H1 (cell line): ENCODE results near the gene VCP. TPM values are rescaled to one million over a fixed set of nuclear protein-coding genes. Genes with fewer than 3 reads are reported as not detected.

Experiments used
- CTCF ChIA-PET: fragments of 300-600 bp; sonication (Branson Sonifier 250); formaldehyde crosslinking; loops from one replicate; lab custom pipeline; 2021; ENCODE audit not compliant: partially characterized antibody; lab: Charles Lee
- POLR2A ChIA-PET: fragments of 300-600 bp; sonication (Branson Sonifier 250); formaldehyde crosslinking; loops from one replicate; lab custom pipeline; 2021; ENCODE audit warnings: inconsistent platforms; ENCODE audit not compliant: partially characterized antibody; lab: Charles Lee
- DNase-seq, 2 experiments: peaks; one replicate each; pipeline versions ENCODE4 v3.0.0 to v3.0.0-alpha.2; 2010 to 2022; ENCODE audit warnings: low spot score in 2 of 2, low read depth in 1 of 2, mixed read lengths in 1 of 2
- FAIRE-seq: peaks from 2 replicates; lab custom pipeline; 2011; peaks lifted over from hg19 to GRCh38; lab: Jason Lieb, UNC
- H2AFZ ChIP-seq: 2 replicates; pipeline ENCODE4 v1.8.1; 2012; ENCODE audit warnings: low read length, inconsistent platforms
- H2AK5ac ChIP-seq: 2 replicates; pipeline ENCODE4 v1.6.1; 2013; ENCODE audit warnings: low read depth, low read length
- H2BK120ac ChIP-seq: replicated peaks from 2 replicates; pipeline ENCODE3; 2013; ENCODE audit warnings: low read depth, low read length, inconsistent platforms
- H2BK12ac ChIP-seq: 2 replicates; pipeline ENCODE4 v1.6.1; 2013; ENCODE audit warnings: low read depth, low read length
- H2BK15ac ChIP-seq: 2 replicates; pipeline ENCODE4 v1.6.1; 2013; ENCODE audit warnings: low read length
- H2BK20ac ChIP-seq: 2 replicates; pipeline ENCODE4 v1.6.1; 2013; ENCODE audit warnings: low read length
- H2BK5ac ChIP-seq: 2 replicates; pipeline ENCODE4 v1.6.1; 2013; ENCODE audit warnings: low read depth, low read length
- H3K14ac ChIP-seq: 2 replicates; pipeline ENCODE4 v1.6.1; 2013; ENCODE audit warnings: inconsistent platforms; ENCODE audit not compliant: insufficient read length
- H3K18ac ChIP-seq: 2 replicates; pipeline ENCODE4 v1.6.1; 2013; ENCODE audit warnings: low read length; ENCODE audit errors: extremely low read depth
- H3K23ac ChIP-seq: 2 replicates; pipeline ENCODE4 v1.6.1; 2013; ENCODE audit warnings: inconsistent platforms; ENCODE audit not compliant: insufficient read length
- H3K23me2 ChIP-seq: 2 replicates; pipeline ENCODE4 v1.6.1; 2013; ENCODE audit warnings: low read depth, low read length
- H3K27ac ChIP-seq: 2 replicates; pipeline ENCODE4 v1.6.1; 2011; ENCODE audit warnings: low read depth, low read length, inconsistent platforms
- H3K27me3 ChIP-seq, 4 experiments: replicated peaks in 1 of 4; 1 replicate in 1 of 4; 2 replicates in 3 of 4; pipeline versions ENCODE4 v1.6.1 to v1.8.1; 2011 to 2013; ENCODE audit warnings: low read length in 3 of 4, mild to moderate bottlenecking in 3 of 4, inconsistent platforms in 2 of 4, mixed read lengths in 2 of 4, moderate library complexity in 1 of 4; ENCODE audit not compliant: control insufficient read depth in 3 of 4, insufficient read depth in 3 of 4; ENCODE audit errors: extremely low read depth in 1 of 4
- H3K36me3 ChIP-seq, 4 experiments: 2 replicates each; pipeline versions ENCODE4 v1.6.1 to v1.8.1; 2011 to 2013; ENCODE audit warnings: mild to moderate bottlenecking in 4 of 4, low read length in 3 of 4, moderate library complexity in 2 of 4, control low read depth in 1 of 4, inconsistent platforms in 1 of 4; ENCODE audit not compliant: insufficient read depth in 4 of 4, control insufficient read depth in 2 of 4
- H3K4ac ChIP-seq: replicated peaks from 2 replicates; pipeline ENCODE3; 2013; ENCODE audit warnings: low read length, low read depth, mixed read lengths, inconsistent platforms; ENCODE audit not compliant: insufficient read length
- H3K4me1 ChIP-seq, 4 experiments: replicated peaks in 1 of 4; 1 replicate in 1 of 4; 2 replicates in 3 of 4; pipeline versions ENCODE4 v1.6.1 to v1.8.1; 2011 to 2013; ENCODE audit warnings: low read length in 3 of 4, inconsistent platforms in 2 of 4, mixed read lengths in 1 of 4; ENCODE audit not compliant: insufficient read depth in 4 of 4, control insufficient read depth in 3 of 4
- H3K4me2 ChIP-seq, 2 experiments: 2 replicates each; pipeline versions ENCODE4 v1.6.1 to v1.8.1; 2011 to 2013; ENCODE audit warnings: low read depth in 2 of 2, low read length in 2 of 2, control low read depth in 1 of 2, inconsistent platforms in 1 of 2, mild to moderate bottlenecking in 1 of 2; ENCODE audit not compliant: insufficient read depth in 1 of 2
- H3K4me3 ChIP-seq, 4 experiments: fragments of 200-600, 300-600 bp in 1 of 4; sonication (generic), shearing (Covaris generic), sonication (Bioruptor Twin) in 1 of 4; 2 replicates each; pipeline versions ENCODE4 v1.5.1 to v1.8.1; 2011 to 2016; ENCODE audit warnings: low read length in 4 of 4, low read depth in 3 of 4, control low read depth in 2 of 4, inconsistent platforms in 2 of 4, mild to moderate bottlenecking in 2 of 4, mixed read lengths in 1 of 4, moderate library complexity in 1 of 4; ENCODE audit not compliant: insufficient read depth in 2 of 4; ENCODE audit errors: extremely low read depth in 1 of 4
- H3K56ac ChIP-seq: replicated peaks from 2 replicates; pipeline ENCODE3; 2013; ENCODE audit warnings: low read depth, mild to moderate bottlenecking, mixed read lengths, low read length, inconsistent platforms; ENCODE audit not compliant: insufficient read length
- H3K79me1 ChIP-seq: 2 replicates; pipeline ENCODE4 v1.6.1; 2013; ENCODE audit warnings: low read depth, low read length, control low read depth
- H3K79me2 ChIP-seq, 2 experiments: 2 replicates each; pipeline versions ENCODE4 v1.6.1 to v1.8.1; 2012 to 2013; ENCODE audit warnings: low read length in 2 of 2, mild to moderate bottlenecking in 2 of 2, inconsistent platforms in 1 of 2; ENCODE audit not compliant: insufficient read depth in 2 of 2, control insufficient read depth in 1 of 2
- H3K9ac ChIP-seq, 4 experiments: replicated peaks in 1 of 4; 1 replicate in 1 of 4; 2 replicates in 3 of 4; pipeline versions ENCODE4 v1.6.1 to v1.8.1; 2011 to 2013; ENCODE audit warnings: low read depth in 3 of 4, low read length in 3 of 4, control low read depth in 2 of 4, mild to moderate bottlenecking in 2 of 4, moderate library complexity in 2 of 4, inconsistent platforms in 1 of 4; ENCODE audit errors: extremely low read depth in 1 of 4
- H3K9me3 ChIP-seq, 2 experiments: 2 replicates each; pipeline versions ENCODE4 v1.6.1 to v1.8.1; 2012 to 2013; ENCODE audit warnings: mild to moderate bottlenecking in 2 of 2, moderate library complexity in 2 of 2, control low read depth in 1 of 2, inconsistent platforms in 1 of 2, low read depth in 1 of 2, low read length in 1 of 2, mixed read lengths in 1 of 2; ENCODE audit not compliant: insufficient read depth in 2 of 2
- H4K20me1 ChIP-seq, 2 experiments: replicated peaks in 1 of 2; 2 replicates each; pipeline versions ENCODE3 to v1.8.1; 2011 to 2013; ENCODE audit warnings: inconsistent platforms in 2 of 2, low read length in 2 of 2, mild to moderate bottlenecking in 1 of 2; ENCODE audit not compliant: insufficient read depth in 2 of 2, control insufficient read depth in 1 of 2
- H4K5ac ChIP-seq: 2 replicates; pipeline ENCODE4 v1.6.1; 2013; ENCODE audit warnings: low read length, low read depth, mixed read lengths, inconsistent platforms; ENCODE audit not compliant: insufficient read length
- H4K8ac ChIP-seq: 2 replicates; pipeline ENCODE4 v1.8.0; 2013; ENCODE audit warnings: mild to moderate bottlenecking, moderate library complexity, low read length, inconsistent platforms; ENCODE audit not compliant: insufficient read depth; ENCODE audit errors: extremely low read depth
- H4K91ac ChIP-seq: replicated peaks from 2 replicates; pipeline ENCODE3; 2013; ENCODE audit warnings: low read length, mixed read lengths, inconsistent platforms; ENCODE audit not compliant: insufficient read length
- SAP30 ChIP-seq: fragments of 300-600 bp; sonication (generic); IDR thresholded peaks from 2 replicates; pipeline ENCODE4 v1.7.1; 2012; ENCODE audit warnings: low read length, moderate library complexity, mild to moderate bottlenecking, inconsistent platforms; ENCODE audit not compliant: insufficient read depth, insufficient replicate concordance
- SIN3A ChIP-seq, 2 experiments: IDR thresholded peaks in 1 of 2; conservative IDR thresholded peaks in 1 of 2; 2 replicates each; pipeline ENCODE4 v1.6.1; 2011 to 2012; ENCODE audit warnings: low read length in 2 of 2, improper control_type of control experiment in 1 of 2, low read depth in 1 of 2, mild to moderate bottlenecking in 1 of 2
- TBP ChIP-seq: IDR thresholded peaks from 2 replicates; pipeline ENCODE4 v1.6.1; 2011; ENCODE audit warnings: low read depth, low read length, improper control_type of control experiment
- WGBS, 2 experiments: shearing (Covaris generic) in 1 of 2; methylation state at CpG; one replicate each; pipeline versions ENCODE4 v1.1.6 to v1.1.7; 2013 to 2015; ENCODE audit warnings: low lambda C conversion rate in 2 of 2, mixed read lengths in 2 of 2, inconsistent platforms in 1 of 2, low coverage in 1 of 2, missing lambda C conversion rate in 1 of 2; ENCODE audit not compliant: insufficient replicate concordance in 2 of 2, insufficient coverage in 1 of 2, insufficient read length in 1 of 2; ENCODE audit errors: extremely low coverage in 1 of 2, missing lambda C conversion rate in 1 of 2; 5-methylcytosine and 5-hydroxymethylcytosine counted together
- polyA plus RNA-seq, 7 experiments: library from polyadenylated mRNA; depleted of rRNA in 3 of 7; stranded (reverse) in 5 of 7; unstranded in 2 of 7; fragments of >200 nt in 5 of 7; fragments of 200-250 nt in 2 of 7; gene quantifications; 1 replicate in 5 of 7; 2 replicates in 1 of 7; 4 replicates in 1 of 7; pipeline versions ENCODE4 v1.2.1 to v1.2.3, GENCODE V29; 2011 to 2013; ENCODE audit warnings: missing spikeins in 2 of 7, mixed read lengths in 2 of 7
- total RNA-seq: library from RNA; stranded (reverse); fragmentation: NEBNext Ultra II Directional; extraction: Animal tissue kit (Norgen Biotek cat#: 25700); gene quantifications from 2 replicates; pipeline ENCODE4 v1.2.1, GENCODE V29; 2021

Gene VCP
- total and polyA plus RNA-seq, 2 of the 8 experiments (the other 6 are each of a cell fraction or from before 2014, with no cell fraction given), result 173 to 375 TPM

DNA sequence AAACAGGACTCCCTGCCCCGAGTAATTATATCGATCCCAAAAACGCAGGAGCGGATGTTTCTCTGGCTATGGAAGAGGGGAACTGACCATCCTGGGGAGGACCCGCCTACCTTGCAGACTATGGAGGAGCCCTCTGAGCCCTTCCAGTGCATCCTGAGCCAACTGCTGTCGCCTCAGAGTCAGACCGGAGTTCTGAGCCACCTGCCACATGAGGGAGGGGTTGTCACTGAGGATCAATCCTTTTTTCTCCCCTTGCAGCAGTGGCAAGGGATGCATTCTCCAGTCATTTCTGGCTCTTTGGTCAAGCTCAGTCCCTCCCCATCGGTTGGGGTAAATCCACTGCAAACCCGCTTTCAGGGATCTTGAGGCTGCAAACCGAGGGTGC lies 6.6 kb upstream of the VCP start:
- Histone ChIP-seq H3K36me3 (peaks cover 19 to 34% (median 30%) of the 10 kb centered on the region in 4 experiments), H4K5ac (no peak overlapping the region), H2BK15ac (no peak overlapping the region), H3K23me2 (peaks cover 13% of the 10 kb centered on the region), H3K9me3 (no peaks in the 10 kb centered on the region), H3K23ac (no peak overlapping the region), H3K4me3 (peak overlapping the region; percentile 72 to 92 (median 87)), H2AFZ (no peak overlapping the region), H4K91ac (peak overlapping the region; percentile 54), H2BK5ac (peak overlapping the region; percentile 97), H4K8ac (peak overlapping the region; percentile 99), H2BK12ac (no peak overlapping the region), H3K4me2 (peak overlapping the region; percentile 83 to 99), H3K4ac (peak overlapping the region; percentile 6), H2AK5ac (0 out of 2 replicates have a peak overlapping the region, but pooled peaks have one; percentile 48), H3K18ac (peak overlapping the region; percentile 60; the same call in 1 of the 2 replicates), H3K9ac (peak overlapping the region; percentile 89 to 92 (median 90)), H3K79me2 (peaks cover 8 to 25% of the 10 kb centered on the region in 2 experiments), H3K14ac (no peak overlapping the region), H3K27ac (peak overlapping the region; percentile 93), H3K27me3 (no peaks in the 10 kb centered on the region), H3K79me1 (peaks cover 8% of the 10 kb centered on the region)
- POLR2A ChIA-PET, result interaction anchor here (1.0 to 17.6 kb wide), 16 partner anchors 9 to 612 kb away, joined by 3 to 440 read pairs (median 4); partner anchors contain the start of genes PIGO, STOML2 and VCP
- FAIRE-seq, result no peak
- CTCF ChIA-PET, result interaction anchor here (0.6 to 6.7 kb wide), 7 partner anchors 8 to 335 kb away, joined by 3 to 46 read pairs (median 5); partner anchors contain the start of gene PIGO
- DNase-seq, result no peak
- TF ChIP-seq SIN3A (conservative IDR thresholded peaks at IDR 0.05 in 1 of 2, IDR thresholded peaks at IDR 0.05 in 1 of 2; ENCODE audit: low read depth in 1 of 2, low read length in 2 of 2), result 0 out of 4 replicates have a peak, but pooled peaks of 1 of the 2 experiments have one; percentile 19
- TF ChIP-seq SAP30, result peak; percentile 64
- no peak for TF ChIP-seq TBP
- TF ChIP-seq, all 59 proteins: peak for 2
- Histone ChIP-seq H2BK120ac (no peak overlapping the region), H4K20me1 (no peaks in the 10 kb centered on the region), H2BK20ac (no peak overlapping the region), H3K56ac (no peak overlapping the region), H3K4me1 (peaks cover 0 to 13% (median 4%) of the 10 kb centered on the region in 4 experiments; a peak in 4 of 7 replicates)
- WGBS, 2 experiments, result 11% methylated on average over 10 of the region's 10 CpGs; no CpG with 5 or more reads in 1 of the 2 experiments
